Stimulated activated CD4-positive, alpha-beta T cell treated with anti-CD3 and anti-CD28 coated beads, TNF-alpha, amount 100 ng/mL, for 48 hours (primary cell): ENCODE results near the gene OMD.

ENCODE experiments used
- DNase-seq, 3 donors: peaks; one replicate each; pipeline ENCODE4 v3.0.0-alpha.2; 2020; ENCODE audit warnings: low read depth in 3 of 3

The OMD gene

DNA sequence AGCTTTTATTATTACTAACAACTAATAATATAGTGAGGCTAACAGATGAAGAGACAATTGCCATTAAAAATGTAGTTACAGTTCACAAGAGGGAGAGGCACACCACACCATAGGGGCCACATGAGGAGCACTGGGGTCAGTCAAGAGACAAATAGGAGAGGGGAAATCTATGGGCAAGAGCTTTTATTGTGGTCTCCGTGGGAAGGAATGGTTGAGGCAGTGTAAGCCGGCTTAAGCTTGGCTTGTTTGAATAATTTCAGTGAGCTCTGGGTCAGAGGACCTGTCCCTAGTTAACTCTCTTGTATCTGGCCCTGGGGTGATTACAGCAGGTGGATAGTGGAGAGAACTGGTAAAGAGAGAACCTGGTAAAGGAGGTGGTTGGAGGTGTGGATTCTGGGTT, 55.2 kb downstream of the OMD start:
- no peak for DNase-seq
